ENCODE measurements around the gene RTP2.
"Not testable (repeated sequence)": the region's sequence is repeated elsewhere in the genome, so short reads cannot be mapped to it uniquely, and the experiment has no call there.

The RTP2 gene

GRCh38 chr3:187709155-187709554 is 6.8 kb upstream of the RTP2 start:
- no peak for DNase-seq

- DNase-seq = no peak
Measured at GRCh38 chr3:187708696-187709095, 6.3 kb upstream of the RTP2 start.

- no peak for DNase-seq
Measured at GRCh38 chr3:187706971-187707370, 4.6 kb upstream of the RTP2 start.

GRCh38 chr3:187705164-187705563 is 2.8 kb upstream of the RTP2 start:
- no peak for DNase-seq

GRCh38 chr3:187700249-187700648 is 2.1 kb downstream of the RTP2 start:
- no peak for DNase-seq

- no peak for DNase-seq
Measured at GRCh38 chr3:187698499-187699399, 3.6 kb downstream of the RTP2 start.

GRCh38 chr3:187696021-187696420 is 6.3 kb downstream of the RTP2 start:
- DNase-seq = no peak

GRCh38 chr3:187695449-187695848 is 6.9 kb downstream of the RTP2 start:
- DNase-seq = no peak

GRCh38 chr3:187694801-187695200 is 7.6 kb downstream of the RTP2 start:
- no peak for DNase-seq

GRCh38 chr3:187693431-187693830 is 8.9 kb downstream of the RTP2 start:
- DNase-seq = no peak

- no peak for DNase-seq
Measured at GRCh38 chr3:187689984-187690383, 12.4 kb downstream of the RTP2 start.

GRCh38 chr3:187686621-187687273 is 15.6 kb downstream of the RTP2 start:
- no peak for DNase-seq

- no peak for DNase-seq
Measured at GRCh38 chr3:187685948-187686347, 16.4 kb downstream of the RTP2 start.

- DNase-seq = no peak
Measured at GRCh38 chr3:187684880-187685279, 17.5 kb downstream of the RTP2 start.

GRCh38 chr3:187684444-187684843 is 17.9 kb downstream of the RTP2 start:
- DNase-seq = no peak

GRCh38 chr3:187681756-187682155 is 20.6 kb downstream of the RTP2 start:
- DNase-seq = not testable (repeated sequence)

GRCh38 chr3:187679638-187680396 is 22.5 kb downstream of the RTP2 start:
- DNase-seq = peak; percentile 49

- DNase-seq = no peak
Measured at GRCh38 chr3:187678726-187679268, 23.6 kb downstream of the RTP2 start.

GRCh38 chr3:187677604-187678003 is 24.8 kb downstream of the RTP2 start:
- DNase-seq = no peak

GRCh38 chr3:187673012-187673411 is 29.3 kb downstream of the RTP2 start:
- no peak for DNase-seq

GRCh38 chr3:187669675-187670504 is 32.5 kb downstream of the RTP2 start, which contains the start of gene SST:
TSS of gene SST (minus strand) at chr3:187670394. CDS start at chr3:187670291, 103 bp downstream.
- peak; percentile 5 for DNase-seq

GRCh38 chr3:187667526-187667925 is 34.8 kb downstream of the RTP2 start:
- no peak for DNase-seq

Data from activated gamma-delta T cell treated with Interleukin-2 at 50 U/mL for 16 hours (primary cell).